ENCODE results near the gene GNB1L. TPM values are rescaled to one million over a fixed set of nuclear protein-coding genes. Genes with fewer than 3 reads are reported as not detected.

Gene GNB1L
- total RNA-seq, 4 donors from 2014 or later: 0.59 to 12.2 (median 3.1) TPM

- TF ChIP-seq CTCF (IDR thresholded peaks at IDR 0.05): no peak
- TF ChIP-seq POLR2A (IDR thresholded peaks at IDR 0.05): no peak
- Histone ChIP-seq H3K27ac (no peak overlapping the region), H3K9me3 (no peaks in the 10 kb centered on the region), H3K4me1 (no peaks in the 10 kb centered on the region), H3K4me3 (no peak overlapping the region), H3K36me3 (no peaks in the 10 kb centered on the region), H3K27me3 (no peaks in the 10 kb centered on the region)
- no peak for DNase-seq
- intact Hi-C loops (cut with DNase I; ENCODE audit: low total_unique reads): no loop called here
These were observed 9.9 kb upstream of the GNB1L start for GRCh38 chr22:19864538-19865106.

- Histone ChIP-seq H3K9me3 (no peaks in the 10 kb centered on the region), H3K4me3 (no peak overlapping the region), H3K36me3 (no peaks in the 10 kb centered on the region), H3K27ac (no peak overlapping the region), H3K27me3 (no peaks in the 10 kb centered on the region), H3K4me1 (no peaks in the 10 kb centered on the region)
- intact Hi-C loops (cut with DNase I; ENCODE audit: low total_unique reads): no loop called here
- TF ChIP-seq CTCF (IDR thresholded peaks at IDR 0.05): no peak
- TF ChIP-seq POLR2A (IDR thresholded peaks at IDR 0.05): no peak
- DNase-seq: no peak
These were observed 8.9 kb upstream of the GNB1L start for GRCh38 chr22:19863571-19863970.

- Histone ChIP-seq H3K9me3 (no peaks in the 10 kb centered on the region), H3K4me3 (no peak overlapping the region), H3K27ac (no peak overlapping the region), H3K36me3 (no peaks in the 10 kb centered on the region), H3K27me3 (no peaks in the 10 kb centered on the region), H3K4me1 (no peaks in the 10 kb centered on the region)
- TF ChIP-seq POLR2A (IDR thresholded peaks at IDR 0.05) (no peak), CTCF (IDR thresholded peaks at IDR 0.05) (no peak)
- no peak for DNase-seq
- intact Hi-C loops (cut with DNase I; ENCODE audit: low total_unique reads): no loop called here
These were observed 8.1 kb upstream of the GNB1L start for GRCh38 chr22:19862619-19863246.

GRCh38 chr22:19859861-19860510, 5.3 kb upstream of the GNB1L start:
- Histone ChIP-seq H3K4me3 (no peak overlapping the region), H3K27me3 (no peaks in the 10 kb centered on the region), H3K9me3 (no peaks in the 10 kb centered on the region), H3K4me1 (no peaks in the 10 kb centered on the region), H3K36me3 (no peaks in the 10 kb centered on the region), H3K27ac (no peak overlapping the region)
- TF ChIP-seq POLR2A (IDR thresholded peaks at IDR 0.05): no peak
- no peak for TF ChIP-seq CTCF (IDR thresholded peaks at IDR 0.05)
- intact Hi-C loops (cut with DNase I; ENCODE audit: low total_unique reads): no loop called here
- DNase-seq: no peak

- no peak overlapping the region for H3K4me3 ChIP-seq
- peaks cover 0 to 12% of the 10 kb centered on the region in 2 donors for H3K4me1 ChIP-seq
- TF ChIP-seq CTCF (IDR thresholded peaks at IDR 0.05) (no peak), POLR2A (IDR thresholded peaks at IDR 0.05) (no peak)
- no peak overlapping the region for H3K27ac ChIP-seq
- H3K27me3 ChIP-seq: no peaks in the 10 kb centered on the region
- no peaks in the 10 kb centered on the region for H3K9me3 ChIP-seq
- H3K36me3 ChIP-seq: no peaks in the 10 kb centered on the region
- intact Hi-C loops (cut with DNase I; ENCODE audit: low total_unique reads): no loop called here
- DNase-seq: no peak
These were observed 2.7 kb upstream of the GNB1L start for GRCh38 chr22:19857382-19857781.
